HG02973 (cell line): Measurements from ENCODE around the gene TCF7L1.
"Not testable (repeated sequence)": the region's sequence is repeated elsewhere in the genome, so short reads cannot be mapped to it uniquely, and the experiment has no call there.

ENCODE experiments used
- ATAC-seq: cut with Tn5 transposase; IDR thresholded peaks from one replicate; pipeline ENCODE4 v1.9.1; 2021; ENCODE audit warnings: moderate library complexity; ENCODE audit not compliant: unreplicated experiment

Gene TCF7L1

DNA sequence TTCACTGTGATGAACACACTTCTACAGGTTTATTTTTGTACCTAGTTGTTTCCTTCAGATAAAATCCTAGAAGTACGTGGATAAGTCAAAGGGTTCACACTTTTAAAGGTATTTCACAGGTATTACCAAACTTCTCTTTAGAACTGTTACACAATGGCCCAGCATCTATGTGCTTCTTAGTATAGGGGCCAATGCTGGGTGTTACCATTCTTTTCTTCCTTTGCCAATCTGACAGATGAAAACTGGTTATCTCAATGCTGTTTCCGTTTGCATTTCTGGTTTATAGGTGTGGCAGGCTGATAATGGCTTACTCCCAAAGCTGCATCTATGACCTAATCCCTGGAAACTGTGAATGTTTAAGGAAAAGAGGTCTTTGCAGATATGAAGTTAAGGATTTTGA is 2.8 kb upstream of the TCF7L1 start:
- ATAC-seq, result no peak

- ATAC-seq, result no peak
These were observed 2.1 kb upstream of the TCF7L1 start for GRCh38 chr2:85131116-85131515.

DNA sequence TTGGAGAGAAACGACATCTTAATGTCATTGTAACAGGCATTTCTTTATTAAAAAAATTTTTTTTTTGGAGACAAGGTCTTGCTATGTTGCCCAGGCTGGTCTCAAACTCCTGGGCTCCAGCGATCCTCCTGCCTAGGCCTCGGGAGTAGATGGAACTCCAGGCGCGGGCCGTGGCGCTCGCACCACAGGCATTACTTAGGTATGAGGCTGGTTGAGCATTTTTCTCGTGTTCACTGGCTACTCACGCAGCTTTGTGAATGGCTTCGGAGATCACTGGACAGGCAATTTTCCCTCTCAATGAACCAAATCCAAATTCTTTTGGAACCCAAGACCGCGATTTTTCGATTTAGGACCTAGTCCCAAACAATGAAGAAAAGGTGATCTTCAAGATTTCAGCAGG is 795 bp upstream of the TCF7L1 start:
- ATAC-seq, result no peak

DNA sequence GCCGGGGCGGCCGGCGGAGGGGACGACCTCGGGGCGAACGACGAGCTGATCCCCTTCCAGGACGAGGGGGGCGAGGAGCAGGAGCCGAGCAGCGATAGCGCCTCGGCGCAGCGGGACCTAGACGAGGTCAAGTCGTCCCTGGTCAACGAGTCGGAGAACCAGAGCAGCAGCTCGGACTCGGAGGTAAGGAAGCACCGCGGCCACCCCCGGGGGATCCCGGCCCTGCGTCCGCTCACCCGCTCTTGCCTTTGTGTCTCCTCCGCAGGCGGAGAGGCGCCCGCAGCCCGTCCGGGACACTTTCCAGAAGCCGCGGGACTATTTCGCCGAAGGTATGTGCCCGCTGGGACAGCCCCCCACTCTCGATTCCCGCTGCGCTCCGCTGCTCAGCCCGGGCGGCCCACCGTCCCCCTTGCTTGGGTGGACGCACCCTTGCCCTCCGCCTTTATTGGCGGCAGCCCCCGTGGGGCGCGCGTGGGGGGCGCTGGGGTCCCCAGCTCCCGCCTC is 611 bp downstream of the TCF7L1 start:
- ATAC-seq, result no peak

DNA sequence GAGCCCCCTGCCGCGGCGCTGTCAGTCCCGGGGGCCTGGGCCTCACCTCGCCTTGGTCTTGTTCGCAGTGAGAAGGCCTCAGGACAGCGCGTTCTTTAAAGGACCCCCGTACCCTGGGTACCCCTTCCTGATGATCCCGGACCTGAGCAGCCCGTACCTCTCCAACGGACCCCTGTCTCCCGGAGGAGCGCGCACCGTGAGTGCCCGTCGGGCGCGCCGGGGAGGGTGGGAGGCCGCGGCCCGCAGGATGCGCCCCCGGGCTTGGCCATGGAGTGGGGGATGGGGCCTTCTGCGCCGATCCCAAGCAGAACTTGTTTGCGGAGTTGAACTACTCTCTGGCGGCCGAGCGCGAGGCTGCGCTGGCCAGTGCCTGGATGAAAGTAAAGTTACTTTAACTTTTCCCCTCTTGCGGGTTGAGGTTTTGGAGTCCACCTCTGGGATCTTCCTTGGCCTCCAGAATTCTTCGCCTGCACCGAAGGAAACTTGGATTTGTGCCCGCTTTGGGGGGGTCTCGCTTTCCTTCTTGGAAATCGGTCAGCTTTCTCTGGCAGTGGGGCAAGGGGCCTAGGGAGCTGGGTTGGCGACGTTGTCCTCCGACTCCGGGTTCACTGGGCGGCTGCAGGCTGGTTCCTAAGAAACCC is 1.2 kb downstream of the TCF7L1 start:
- ATAC-seq, result no peak

DNA sequence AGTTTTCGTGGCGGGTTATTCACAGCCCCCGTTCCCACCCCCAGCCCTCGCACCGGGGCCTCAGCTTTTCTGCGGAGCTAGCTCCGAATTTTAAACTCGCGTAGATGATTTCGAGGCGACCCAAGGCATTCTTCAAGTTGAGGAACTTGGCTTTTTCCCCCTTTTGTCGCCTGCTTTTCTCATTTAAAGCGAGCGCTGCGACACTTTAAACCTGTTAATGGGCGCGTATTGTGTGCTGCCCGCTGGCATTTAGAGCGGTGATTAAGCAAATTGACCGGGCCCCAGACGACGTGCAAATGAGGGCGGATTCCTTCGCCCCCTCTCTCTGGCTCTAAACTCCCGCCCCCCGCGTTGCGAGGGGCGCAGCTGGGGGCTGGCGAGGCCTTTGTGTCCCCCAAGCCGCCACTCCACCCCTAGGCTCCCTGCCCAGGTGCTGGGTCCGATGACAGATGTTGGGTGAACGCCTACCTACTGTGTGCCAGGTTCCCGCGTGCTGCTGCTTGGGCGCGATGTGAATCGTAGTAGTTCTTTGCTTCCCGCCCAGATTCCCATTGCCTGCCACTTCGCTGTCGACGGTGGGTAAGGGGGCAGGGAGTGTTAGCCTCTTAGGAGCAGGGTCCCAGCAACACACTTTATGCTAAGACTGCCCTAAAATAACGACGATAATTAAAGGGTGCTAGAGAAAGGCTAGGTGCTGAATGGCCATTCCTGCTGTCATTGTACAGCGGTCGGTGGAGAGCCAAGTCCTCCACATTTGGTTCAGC is 1.9 kb downstream of the TCF7L1 start:
- no peak for ATAC-seq

DNA sequence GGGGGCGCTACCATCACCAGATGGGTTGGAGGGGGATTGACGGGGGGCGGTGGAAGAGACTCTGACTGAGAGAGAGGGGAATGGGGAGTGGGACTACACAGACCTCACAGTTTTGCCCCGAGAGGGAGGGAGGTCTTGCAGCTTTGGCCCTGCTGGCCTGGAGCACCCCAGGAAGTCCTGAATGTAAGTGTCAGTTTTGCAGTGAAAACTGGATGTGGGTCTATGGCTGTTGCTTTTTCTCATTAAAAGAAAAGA is 2.4 kb downstream of the TCF7L1 start:
- ATAC-seq, result no peak

- ATAC-seq, result no peak
These were observed 4.0 kb downstream of the TCF7L1 start for GRCh38 chr2:85137156-85137555.

DNA sequence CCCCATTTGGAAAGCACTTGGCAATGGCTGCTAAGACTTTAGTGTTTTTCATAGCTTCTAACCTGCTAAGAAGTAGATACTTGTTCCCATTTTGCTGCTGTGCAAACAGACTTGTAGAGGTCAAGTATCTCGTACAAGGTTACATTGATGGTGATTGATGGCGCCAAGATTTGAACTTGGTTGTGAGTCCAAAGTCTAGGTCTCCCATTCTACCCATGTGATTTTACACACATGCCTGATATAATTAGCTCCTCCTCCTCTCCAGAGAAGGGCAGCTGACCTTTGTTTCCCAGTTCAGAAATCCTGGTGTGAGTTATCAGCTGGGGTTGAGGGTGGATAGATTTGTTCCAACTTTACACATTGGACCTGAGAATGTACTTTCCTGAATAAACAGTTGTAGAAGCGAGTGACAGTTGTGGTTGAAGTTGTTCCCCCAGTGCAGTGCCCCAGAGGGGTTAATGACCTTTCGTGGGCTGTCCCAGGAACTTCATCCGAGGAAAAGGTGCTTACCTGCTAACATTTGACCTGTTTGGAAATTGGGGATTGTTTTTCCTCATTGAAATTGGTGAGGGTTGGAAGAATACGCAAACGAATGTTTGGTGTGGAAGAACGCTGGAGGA is 10.4 kb downstream of the TCF7L1 start:
- no peak for ATAC-seq

- ATAC-seq, result no peak
These were observed 12.1 kb downstream of the TCF7L1 start for GRCh38 chr2:85145116-85145820.

DNA sequence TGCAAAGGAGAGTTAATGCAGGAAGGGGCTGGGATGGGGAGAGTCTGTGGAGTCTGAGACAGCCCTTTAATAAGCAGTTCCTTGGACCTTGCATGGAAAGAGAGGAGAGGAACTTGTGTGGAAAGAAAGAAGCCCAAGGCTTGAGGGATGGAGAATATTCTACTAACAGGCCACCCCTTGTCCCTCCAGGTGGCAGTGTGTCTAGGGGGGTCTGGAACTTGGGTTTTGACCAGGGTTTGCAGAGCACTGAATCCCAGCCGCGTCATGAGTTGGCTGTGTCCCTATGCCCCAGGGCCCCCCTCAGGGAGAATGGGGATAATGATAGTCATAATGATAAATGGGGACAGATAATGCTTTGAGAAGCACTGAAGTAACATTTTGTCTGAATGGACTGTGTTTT is 15.0 kb downstream of the TCF7L1 start:
- ATAC-seq, result no peak

DNA sequence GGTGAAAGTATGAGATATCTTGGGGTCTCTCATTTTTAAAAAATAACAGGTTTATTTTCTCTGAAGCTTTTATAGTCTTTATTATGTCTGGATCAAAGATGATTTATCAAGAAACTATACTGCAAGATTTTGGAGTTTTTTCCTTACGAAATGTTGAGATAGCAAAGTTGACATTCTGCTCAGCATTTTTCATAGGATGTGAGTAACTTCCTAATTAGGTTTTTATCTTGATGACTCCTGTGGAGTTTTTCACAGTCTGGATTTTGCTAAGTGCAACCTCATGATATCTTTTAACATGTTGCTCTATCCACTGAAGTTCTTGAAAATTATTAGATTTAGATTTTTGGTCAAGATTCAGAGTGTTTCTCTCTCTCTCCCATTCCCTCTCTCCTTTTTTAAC is 17.8 kb downstream of the TCF7L1 start:
- no peak for ATAC-seq

- no peak for ATAC-seq
These were observed 19.7 kb downstream of the TCF7L1 start for GRCh38 chr2:85152895-85153294.

DNA sequence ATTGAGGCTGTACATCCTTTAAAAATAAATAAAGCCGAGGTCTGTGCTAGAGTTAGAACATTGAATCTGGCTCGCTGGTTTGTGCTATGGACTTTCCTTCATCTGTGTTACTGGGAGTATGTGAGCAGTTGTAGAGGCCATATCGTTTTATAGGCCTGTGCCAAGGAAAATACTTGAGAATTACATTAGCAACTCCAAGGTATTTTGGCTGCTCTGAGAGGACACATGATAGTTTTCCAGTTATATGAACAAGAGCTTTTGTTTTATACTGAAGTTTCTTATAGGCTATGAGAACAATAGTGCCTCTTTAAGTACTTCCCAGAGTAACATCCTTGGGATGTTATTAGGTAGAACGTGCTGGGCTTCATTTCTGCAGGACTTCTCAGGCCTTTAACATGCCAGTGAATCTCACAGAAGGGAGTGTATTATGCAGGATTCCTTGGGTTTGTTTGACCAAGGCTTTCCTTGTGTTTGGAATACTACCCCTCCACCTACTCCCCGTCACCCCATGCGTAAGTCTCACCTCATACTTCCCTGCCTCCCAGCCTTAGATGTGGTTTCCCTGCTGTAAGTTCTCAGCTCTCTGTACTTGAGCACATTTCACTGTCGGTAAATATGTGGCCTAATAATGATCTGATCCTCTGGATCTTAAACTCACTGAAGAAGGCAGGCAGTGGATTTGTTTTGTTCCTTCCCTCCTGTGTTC is 21.0 kb downstream of the TCF7L1 start:
- no peak for ATAC-seq

DNA sequence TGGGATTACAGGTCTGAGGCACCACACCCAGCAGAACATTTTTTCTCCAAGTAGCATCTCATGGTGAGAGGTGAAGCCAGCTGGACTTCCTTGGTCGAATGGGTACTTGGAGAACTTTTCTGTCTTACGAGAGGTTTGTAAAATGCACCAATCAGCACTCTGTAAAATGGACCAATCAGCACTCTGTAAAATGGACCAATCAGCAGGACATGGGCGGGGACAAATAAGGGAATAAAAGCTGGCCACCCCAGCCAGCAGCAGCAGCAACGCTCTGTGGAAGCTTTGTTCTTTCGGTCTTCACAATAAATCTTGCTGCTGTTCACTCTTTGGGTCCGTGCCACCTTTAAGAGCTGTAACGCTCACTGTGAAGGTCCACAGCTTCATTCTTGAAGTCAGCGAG is 21.9 kb downstream of the TCF7L1 start:
- not testable (repeated sequence) for ATAC-seq

GRCh38 chr2:85156153-85156552 is 23.0 kb downstream of the TCF7L1 start:
- no peak for ATAC-seq

- ATAC-seq, result no peak
These were observed 23.4 kb downstream of the TCF7L1 start for GRCh38 chr2:85156619-85157018.

DNA sequence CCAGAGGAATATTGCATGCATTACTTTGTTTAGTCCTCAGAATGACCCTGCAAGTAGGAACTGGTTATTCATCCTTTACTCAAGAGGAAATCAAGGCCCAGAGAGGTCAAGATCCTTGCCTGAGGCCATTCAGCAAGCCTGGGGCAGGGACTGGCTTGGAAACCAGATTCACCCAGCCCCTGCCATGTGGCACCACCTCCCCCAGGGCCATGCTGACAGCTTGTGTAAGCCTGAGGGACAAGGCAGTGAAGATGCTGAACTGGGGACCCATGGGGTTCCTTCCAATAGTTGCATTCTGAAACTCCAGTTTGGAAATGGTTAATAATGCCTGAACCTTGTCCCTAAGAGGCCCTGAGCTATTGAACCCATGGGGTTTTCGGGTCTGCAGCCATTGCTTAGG is 24.2 kb downstream of the TCF7L1 start:
- ATAC-seq, result no peak

DNA sequence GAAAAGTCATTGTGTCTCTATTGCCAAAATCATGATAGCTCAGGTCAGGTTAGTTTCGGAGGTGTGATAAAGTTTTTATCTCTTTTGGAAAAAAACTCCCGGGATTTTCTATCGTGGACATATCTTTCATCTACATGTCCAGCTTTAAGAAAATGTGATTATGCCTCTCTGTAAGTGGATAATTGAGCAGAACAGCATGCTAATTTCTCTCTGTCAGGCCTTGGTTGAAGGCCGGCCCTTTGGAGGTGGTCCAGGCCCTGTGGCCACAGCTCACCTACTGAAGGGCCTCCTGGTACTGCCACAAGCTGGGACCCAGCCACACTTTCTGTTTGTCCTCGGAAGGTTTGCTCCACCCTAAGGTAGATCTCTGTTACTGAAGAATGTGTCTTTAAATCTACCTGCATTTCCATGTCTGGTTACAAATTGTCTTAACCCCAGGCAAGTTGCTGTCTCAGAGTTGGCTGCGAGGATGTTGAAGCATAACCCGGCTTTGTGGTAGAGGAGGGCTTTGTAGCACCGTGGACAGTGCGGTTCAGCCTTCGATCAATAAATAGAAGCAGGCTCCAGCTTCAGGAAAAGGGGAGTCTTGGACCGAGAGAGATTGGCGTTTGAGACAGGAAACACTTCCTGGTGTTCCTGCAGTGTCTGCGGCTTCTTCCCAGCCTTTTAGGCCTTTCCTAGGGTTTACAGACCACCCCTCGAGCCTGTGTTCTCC is 25.5 kb downstream of the TCF7L1 start:
- ATAC-seq, result no peak

DNA sequence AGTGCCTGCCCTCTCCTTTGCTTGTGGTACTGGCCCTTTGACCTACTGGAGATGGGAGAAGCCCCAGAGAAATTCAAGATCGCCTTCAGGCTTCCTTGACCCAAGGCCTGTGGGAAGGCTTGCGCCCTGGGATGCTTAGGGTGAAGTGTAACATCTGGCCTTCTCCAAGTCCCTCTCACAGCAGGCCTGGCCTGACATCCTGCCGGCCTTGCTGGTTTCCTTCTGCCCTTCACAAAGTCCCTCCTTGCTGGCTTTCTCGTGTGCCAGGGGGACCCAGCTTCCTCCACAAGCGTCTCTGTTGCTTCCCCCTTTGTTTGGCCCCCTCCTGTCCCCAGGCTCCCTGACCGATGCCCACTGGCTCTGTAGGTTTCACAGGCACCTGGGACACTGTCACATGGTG is 26.4 kb downstream of the TCF7L1 start:
- ATAC-seq, result no peak
